Subcutaneous abdominal adipose tissue (tissue), 5 donors: Measurements from ENCODE around the gene CBX8.

Experiments
- H3K27ac ChIP-seq: one replicate; pipeline ENCODE4 v1.7.0; 2013; ENCODE audit warnings: low read depth, mild to moderate bottlenecking, inconsistent platforms, low read length, moderate library complexity
- H3K27me3 ChIP-seq, 5 donors: one replicate each; pipeline ENCODE4 v1.7.0; 2013; ENCODE audit warnings: low read length in 5 of 5, inconsistent platforms in 1 of 5; ENCODE audit not compliant: control insufficient read depth in 5 of 5, insufficient read depth in 4 of 5
- H3K36me3 ChIP-seq, 5 donors: one replicate each; pipeline ENCODE4 v1.7.0; 2013; ENCODE audit warnings: low read length in 5 of 5; ENCODE audit not compliant: control insufficient read depth in 5 of 5, insufficient read depth in 5 of 5
- H3K4me1 ChIP-seq, 5 donors: one replicate each; pipeline ENCODE4 v1.7.0; 2013; ENCODE audit warnings: low read length in 5 of 5, mild to moderate bottlenecking in 3 of 5, moderate library complexity in 1 of 5; ENCODE audit not compliant: control insufficient read depth in 5 of 5, insufficient read depth in 5 of 5
- H3K4me3 ChIP-seq, 5 donors: one replicate each; pipeline ENCODE4 v1.7.0; 2013; ENCODE audit warnings: low read length in 5 of 5, low read depth in 1 of 5
- H3K9ac ChIP-seq, 5 donors: one replicate each; pipeline ENCODE4 v1.7.0; 2013; ENCODE audit warnings: low read length in 5 of 5, mild to moderate bottlenecking in 4 of 5, moderate library complexity in 3 of 5
- H3K9me3 ChIP-seq, 5 donors: one replicate each; pipeline ENCODE4 v1.7.0; 2013; ENCODE audit warnings: low read length in 5 of 5; ENCODE audit not compliant: control insufficient read depth in 5 of 5
- donor health status: healthy.
- donor health status: healthy.
- donor health status: healthy.
- donor health status: healthy.
- donor health status: healthy.

The CBX8 gene

DNA sequence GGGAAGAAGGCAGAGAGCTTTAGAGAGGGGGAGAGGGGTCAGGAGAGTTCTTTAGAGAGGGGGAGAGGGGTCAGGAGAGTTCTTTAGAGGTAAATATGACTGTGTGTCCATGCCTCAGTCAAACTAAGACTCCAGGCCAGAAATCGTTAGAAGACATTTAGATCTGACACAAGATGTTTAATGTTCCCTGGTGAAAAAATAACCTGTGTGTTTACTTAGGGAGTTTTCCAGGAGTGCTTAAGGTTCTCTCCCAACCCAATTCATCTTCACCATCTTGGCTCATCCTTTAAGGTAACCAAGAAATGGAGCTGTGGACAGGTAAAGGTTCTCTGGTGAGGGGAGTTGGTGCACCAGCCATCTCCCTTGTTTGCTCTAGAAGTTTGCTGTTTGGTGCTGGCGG is 32.6 kb upstream of the CBX8 start:
- Histone ChIP-seq H3K27me3 (peaks cover 0 to 17% (median 9%) of the 10 kb centered on the region in 5 donors), H3K27ac (no peak overlapping the region), H3K36me3 (peaks cover 0 to 11% (median 7%) of the 10 kb centered on the region in 5 donors), H3K4me1 (peaks cover 0 to 49% (median 27%) of the 10 kb centered on the region in 5 donors), H3K4me3 (no peak overlapping the region), H3K9me3 (no peaks in the 10 kb centered on the region), H3K9ac (no peak overlapping the region)

DNA sequence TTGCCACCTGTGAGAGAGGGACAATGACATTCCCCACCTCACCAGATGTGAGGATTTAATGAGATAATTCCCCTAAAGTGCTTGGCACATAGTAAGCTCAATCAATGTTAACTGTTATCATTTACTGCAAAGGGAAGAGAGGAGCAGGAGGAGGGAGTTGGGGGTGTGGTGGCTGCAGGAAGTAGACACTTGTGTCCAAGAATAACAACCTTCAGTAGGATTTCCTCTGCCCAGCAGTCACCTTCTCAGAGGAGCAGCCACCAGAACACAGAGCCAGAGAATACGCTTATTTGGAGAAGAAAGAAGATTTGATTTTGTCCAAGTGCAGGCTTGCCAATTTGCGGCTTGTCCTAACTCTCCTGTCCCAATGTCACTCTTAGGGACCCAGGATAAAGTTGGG is 32.1 kb upstream of the CBX8 start:
- H3K27ac ChIP-seq: no peak overlapping the region

GRCh38 chr17:79826841-79827578 is 30.1 kb upstream of the CBX8 start:
- no peaks in the 10 kb centered on the region for H3K9me3 ChIP-seq
- no peaks in the 10 kb centered on the region for H3K36me3 ChIP-seq
- H3K27ac ChIP-seq: no peak overlapping the region
- H3K4me1 ChIP-seq: peaks cover 0 to 39% (median 17%) of the 10 kb centered on the region in 5 donors
- peaks cover 0 to 17% (median 9%) of the 10 kb centered on the region in 5 donors for H3K27me3 ChIP-seq
- no peak overlapping the region for H3K9ac ChIP-seq
- no peak overlapping the region for H3K4me3 ChIP-seq

More for the DNA sequence above, 32.1 kb upstream of the CBX8 start:
- H3K9ac ChIP-seq: no peak overlapping the region
- H3K36me3 ChIP-seq: peaks cover 0 to 7% (median 3%) of the 10 kb centered on the region in 5 donors
- no peak overlapping the region for H3K4me3 ChIP-seq
- H3K4me1 ChIP-seq: peaks cover 0 to 49% (median 27%) of the 10 kb centered on the region in 5 donors
- peaks cover 0 to 17% (median 9%) of the 10 kb centered on the region in 5 donors for H3K27me3 ChIP-seq
- no peaks in the 10 kb centered on the region for H3K9me3 ChIP-seq

DNA sequence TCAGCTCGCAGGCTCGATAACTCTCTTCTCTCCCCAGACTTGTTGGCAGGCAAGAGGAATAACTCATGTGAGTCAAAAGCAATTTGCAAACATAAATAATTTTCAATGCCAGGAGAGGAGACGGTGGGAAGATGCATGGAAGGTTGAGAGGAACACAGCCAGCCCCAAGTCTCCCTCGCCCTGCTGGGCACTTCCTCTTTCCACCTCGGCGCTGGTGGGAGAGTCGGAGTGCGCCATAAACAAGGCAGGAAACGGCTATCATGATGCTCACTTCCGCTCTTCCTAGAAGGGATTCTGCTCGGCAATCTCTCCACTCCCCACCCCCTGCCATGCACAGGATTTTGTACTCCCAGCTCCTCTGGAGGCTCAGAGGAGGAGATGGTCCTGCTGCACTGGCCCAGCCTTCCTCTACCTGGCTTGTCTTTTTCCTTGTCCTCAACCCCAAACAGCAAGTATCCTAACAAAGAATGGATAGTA is 29.4 kb upstream of the CBX8 start:
- no peak overlapping the region for H3K27ac ChIP-seq
- no peak overlapping the region for H3K9ac ChIP-seq
- H3K36me3 ChIP-seq: no peaks in the 10 kb centered on the region
- H3K27me3 ChIP-seq: peaks cover 0 to 17% (median 9%) of the 10 kb centered on the region in 5 donors
- no peak overlapping the region for H3K4me3 ChIP-seq
- H3K9me3 ChIP-seq: no peaks in the 10 kb centered on the region
- peaks cover 0 to 32% (median 10%) of the 10 kb centered on the region in 5 donors for H3K4me1 ChIP-seq

GRCh38 chr17:79825580-79825921 is 28.7 kb upstream of the CBX8 start:
- H3K27me3 ChIP-seq: peaks cover 0 to 17% (median 9%) of the 10 kb centered on the region in 5 donors
- H3K4me1 ChIP-seq: peaks cover 0 to 25% (median 3%) of the 10 kb centered on the region in 5 donors
- no peaks in the 10 kb centered on the region for H3K9me3 ChIP-seq
- H3K27ac ChIP-seq: no peak overlapping the region
- no peak overlapping the region for H3K9ac ChIP-seq
- H3K4me3 ChIP-seq: no peak overlapping the region
- H3K36me3 ChIP-seq: no peaks in the 10 kb centered on the region

GRCh38 chr17:79824893-79825579 is 28.2 kb upstream of the CBX8 start:
- Histone ChIP-seq H3K4me3 (no peak overlapping the region), H3K9me3 (no peaks in the 10 kb centered on the region), H3K27me3 (peaks cover 0 to 17% (median 9%) of the 10 kb centered on the region in 5 donors), H3K36me3 (no peaks in the 10 kb centered on the region), H3K4me1 (peaks cover 0 to 23% (median 0%) of the 10 kb centered on the region in 5 donors), H3K27ac (no peak overlapping the region), H3K9ac (no peak overlapping the region)

- H3K9ac ChIP-seq: no peak overlapping the region
- H3K4me1 ChIP-seq: peaks cover 0 to 21% (median 0%) of the 10 kb centered on the region in 5 donors
- H3K4me3 ChIP-seq: no peak overlapping the region
- no peaks in the 10 kb centered on the region for H3K36me3 ChIP-seq
- no peaks in the 10 kb centered on the region for H3K9me3 ChIP-seq
- no peak overlapping the region for H3K27ac ChIP-seq
- peaks cover 0 to 17% (median 9%) of the 10 kb centered on the region in 5 donors for H3K27me3 ChIP-seq
These were observed 27.4 kb upstream of the CBX8 start for GRCh38 chr17:79824234-79824633.

DNA sequence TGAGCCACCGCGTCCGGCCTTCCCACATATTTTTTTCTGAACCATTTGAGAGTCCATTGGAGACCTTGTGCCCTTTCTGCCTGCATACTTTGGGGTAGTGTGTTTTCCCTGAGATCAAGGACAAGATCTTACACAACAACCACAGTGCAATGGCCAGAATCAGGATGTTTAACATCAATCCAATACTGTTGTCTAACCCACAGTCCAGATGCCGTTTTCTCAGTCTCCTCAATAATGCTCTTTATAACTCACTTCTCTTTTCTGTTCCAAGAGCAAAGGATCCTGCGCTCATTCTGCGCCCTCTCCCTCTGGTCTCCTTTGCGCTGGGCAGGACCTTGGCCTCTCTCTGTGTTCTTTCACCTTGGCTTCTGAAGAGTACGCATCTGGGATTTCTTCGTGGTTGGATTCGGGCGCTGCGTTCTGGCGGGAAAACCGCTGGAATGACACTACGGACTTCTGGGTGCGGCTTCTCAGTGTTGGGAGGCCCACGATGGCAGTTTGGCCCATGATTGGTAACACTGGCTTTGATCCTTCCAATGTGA is 25.8 kb upstream of the CBX8 start:
- H3K27ac ChIP-seq: no peak overlapping the region

GRCh38 chr17:79821331-79822095 is 24.6 kb upstream of the CBX8 start:
- H3K9me3 ChIP-seq: no peaks in the 10 kb centered on the region
- H3K4me3 ChIP-seq: no peak overlapping the region
- H3K27me3 ChIP-seq: peaks cover 0 to 16% (median 10%) of the 10 kb centered on the region in 5 donors
- H3K4me1 ChIP-seq: peaks cover 0 to 9% (median 0%) of the 10 kb centered on the region in 5 donors
- no peaks in the 10 kb centered on the region for H3K36me3 ChIP-seq
- H3K9ac ChIP-seq: no peak overlapping the region
- no peak overlapping the region for H3K27ac ChIP-seq

More for the DNA sequence above, 25.8 kb upstream of the CBX8 start:
- Histone ChIP-seq H3K36me3 (no peaks in the 10 kb centered on the region), H3K9me3 (no peaks in the 10 kb centered on the region), H3K4me1 (peaks cover 0 to 15% (median 0%) of the 10 kb centered on the region in 5 donors), H3K27me3 (peaks cover 0 to 18% (median 9%) of the 10 kb centered on the region in 5 donors), H3K4me3 (no peak overlapping the region), H3K9ac (no peak overlapping the region)
